Measurements from ENCODE around the gene TBC1D14. TPM values are rescaled to one million over a fixed set of nuclear protein-coding genes. Genes with fewer than 3 reads are reported as not detected.

TBC1D14 gene
- total and polyA plus RNA-seq, 2 donors from 2014 or later = 44.9 to 77.7 TPM

DNA sequence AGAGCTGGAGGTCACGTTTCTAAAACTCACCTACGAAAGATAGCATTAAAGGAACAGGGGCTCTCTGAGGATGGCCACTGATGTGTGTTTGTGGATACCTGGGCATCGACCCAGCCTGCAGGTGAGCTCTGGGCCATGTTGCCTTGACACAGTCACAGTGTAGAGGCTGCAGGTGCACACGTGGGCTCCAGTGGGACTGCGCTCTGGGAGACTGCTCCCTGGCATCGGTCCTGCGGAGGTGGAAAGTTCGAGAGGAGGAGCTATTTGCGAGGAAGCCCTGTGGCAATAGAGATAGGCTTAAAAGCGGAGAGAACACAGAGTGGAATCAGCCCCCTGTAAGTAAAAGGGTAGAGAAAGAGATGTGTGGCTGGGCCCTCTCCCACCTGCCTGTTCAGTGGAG lies 121.2 kb downstream of the TBC1D14 start:
- intact Hi-C loops (cut with DNase I) = no loop called here
- Histone ChIP-seq H3K9ac (ENCODE audit: low read length in 3 of 3) (no peak overlapping the region), H3K27ac (ENCODE audit: low read depth in 2 of 2, low read length in 2 of 2) (peak overlapping the region; percentile 26 to 63), H3K27me3 (ENCODE audit: control insufficient read depth, insufficient read depth, low read length) (no peaks in the 10 kb centered on the region), H3K36me3 (ENCODE audit: control insufficient read depth in 2 of 3, insufficient read depth in 3 of 3, low read length in 3 of 3) (peaks cover 11 to 32% (median 18%) of the 10 kb centered on the region in 3 donors), H3K9me3 (ENCODE audit: control insufficient read depth in 2 of 3, insufficient read depth in 1 of 3, low read length in 3 of 3) (no peaks in the 10 kb centered on the region), H3K4me1 (ENCODE audit: control insufficient read depth in 2 of 3, insufficient read depth in 2 of 3, low read depth in 1 of 3, low read length in 3 of 3) (peaks cover 0 to 13% (median 8%) of the 10 kb centered on the region in 3 donors), H3K4me3 (ENCODE audit: low read length in 3 of 3) (no peak overlapping the region)
- TF ChIP-seq, protein P1, sequence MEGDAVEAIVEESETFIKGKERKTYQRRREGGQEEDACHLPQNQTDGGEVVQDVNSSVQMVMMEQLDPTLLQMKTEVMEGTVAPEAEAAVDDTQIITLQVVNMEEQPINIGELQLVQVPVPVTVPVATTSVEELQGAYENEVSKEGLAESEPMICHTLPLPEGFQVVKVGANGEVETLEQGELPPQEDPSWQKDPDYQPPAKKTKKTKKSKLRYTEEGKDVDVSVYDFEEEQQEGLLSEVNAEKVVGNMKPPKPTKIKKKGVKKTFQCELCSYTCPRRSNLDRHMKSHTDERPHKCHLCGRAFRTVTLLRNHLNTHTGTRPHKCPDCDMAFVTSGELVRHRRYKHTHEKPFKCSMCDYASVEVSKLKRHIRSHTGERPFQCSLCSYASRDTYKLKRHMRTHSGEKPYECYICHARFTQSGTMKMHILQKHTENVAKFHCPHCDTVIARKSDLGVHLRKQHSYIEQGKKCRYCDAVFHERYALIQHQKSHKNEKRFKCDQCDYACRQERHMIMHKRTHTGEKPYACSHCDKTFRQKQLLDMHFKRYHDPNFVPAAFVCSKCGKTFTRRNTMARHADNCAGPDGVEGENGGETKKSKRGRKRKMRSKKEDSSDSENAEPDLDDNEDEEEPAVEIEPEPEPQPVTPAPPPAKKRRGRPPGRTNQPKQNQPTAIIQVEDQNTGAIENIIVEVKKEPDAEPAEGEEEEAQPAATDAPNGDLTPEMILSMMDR (IDR thresholded peaks at IDR 0.05; ENCODE audit: borderline replicate concordance, extremely low read depth, insufficient read depth) = no peak
- DNase-seq = peak in 1 of 5 donors; percentile 38
- no peak for FAIRE-seq

DNA sequence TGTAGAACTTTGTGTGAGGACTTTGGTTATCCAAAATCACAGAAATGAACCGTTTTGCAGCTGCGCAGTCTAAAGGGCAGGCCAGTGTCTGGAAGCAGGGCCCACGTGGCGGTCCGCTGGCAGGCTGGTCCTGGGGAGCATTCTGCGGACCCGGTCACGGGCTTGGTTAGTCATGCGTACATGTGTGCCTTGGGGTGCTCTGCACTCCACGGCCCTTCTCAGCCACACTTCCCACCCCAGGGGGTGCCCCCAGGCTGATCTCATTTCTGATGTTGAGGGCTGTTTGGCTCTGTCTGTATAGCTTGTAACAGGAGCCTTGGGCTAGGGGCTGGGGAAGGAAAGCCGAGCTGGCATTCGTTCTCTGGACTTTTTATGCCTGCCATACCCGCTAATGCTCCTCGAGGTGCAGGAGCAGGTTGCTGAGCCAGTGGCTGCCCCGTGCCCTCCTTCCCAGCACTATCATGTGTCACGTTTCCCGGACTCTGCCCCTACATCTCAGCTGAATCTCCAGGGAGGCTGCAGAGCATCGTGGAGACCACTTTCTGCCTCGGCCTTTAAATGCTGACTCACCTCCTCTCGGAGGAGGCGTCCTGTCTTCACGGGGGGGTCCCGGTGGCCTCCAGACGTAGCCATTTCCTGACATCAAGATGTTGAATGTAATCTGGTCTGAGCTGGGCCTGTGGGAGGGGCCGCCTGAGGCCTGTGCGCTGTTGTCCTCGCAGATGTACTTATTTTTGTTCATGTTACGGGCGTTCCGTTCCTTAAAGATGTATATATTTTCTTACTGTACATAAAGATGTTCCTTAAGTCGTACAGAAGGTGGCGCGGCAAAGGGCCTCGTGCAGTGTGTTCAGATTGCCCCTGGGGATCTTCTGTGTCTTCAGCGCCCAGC lies 122.2 kb downstream of the TBC1D14 start:
- Histone ChIP-seq H3K36me3 (ENCODE audit: control insufficient read depth in 2 of 3, insufficient read depth in 3 of 3, low read length in 3 of 3) (peaks cover 11 to 29% (median 18%) of the 10 kb centered on the region in 3 donors), H3K4me1 (ENCODE audit: control insufficient read depth in 2 of 3, insufficient read depth in 2 of 3, low read depth in 1 of 3, low read length in 3 of 3) (peaks cover 0 to 13% (median 8%) of the 10 kb centered on the region in 3 donors), H3K27me3 (ENCODE audit: control insufficient read depth, insufficient read depth, low read length) (no peaks in the 10 kb centered on the region), H3K9me3 (ENCODE audit: control insufficient read depth in 2 of 3, insufficient read depth in 1 of 3, low read length in 3 of 3) (no peaks in the 10 kb centered on the region), H3K27ac (ENCODE audit: low read depth in 2 of 2, low read length in 2 of 2) (peak overlapping the region; percentile 41 to 63), H3K4me3 (ENCODE audit: low read length in 3 of 3) (no peak overlapping the region), H3K9ac (ENCODE audit: low read length in 3 of 3) (no peak overlapping the region)
- TF ChIP-seq, protein P1 (IDR thresholded peaks at IDR 0.05; ENCODE audit: borderline replicate concordance, extremely low read depth, insufficient read depth) = no peak
- FAIRE-seq (no peak), DNase-seq (peak; percentile 63 to 79 (median 69))
- intact Hi-C loops (cut with DNase I) = no loop called here

DNA sequence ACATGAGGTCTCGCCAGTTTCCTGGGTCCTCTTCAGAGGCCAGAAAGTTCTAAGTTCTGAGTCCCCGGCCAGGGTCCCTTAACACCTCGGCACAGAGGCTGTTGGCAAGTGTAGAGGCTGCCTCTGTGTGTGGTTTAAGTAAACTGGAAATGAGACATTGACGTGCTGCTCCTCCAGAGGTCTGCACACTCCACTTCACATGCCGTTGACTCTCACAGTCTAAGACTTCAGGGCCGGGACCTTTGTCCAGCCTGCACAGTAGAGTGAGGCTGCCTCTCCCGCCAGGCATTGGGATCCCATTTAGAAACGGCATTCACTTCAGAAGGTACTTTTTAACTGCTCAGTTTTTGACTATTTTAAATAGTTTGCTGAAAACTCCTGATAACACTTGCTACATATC lies 123.0 kb downstream of the TBC1D14 start:
- Histone ChIP-seq H3K36me3 (ENCODE audit: control insufficient read depth in 2 of 3, insufficient read depth in 3 of 3, low read length in 3 of 3) (peaks cover 9 to 23% (median 18%) of the 10 kb centered on the region in 3 donors), H3K27ac (ENCODE audit: low read depth in 2 of 2, low read length in 2 of 2) (peak overlapping the region; percentile 41 to 47), H3K4me3 (ENCODE audit: low read length in 3 of 3) (no peak overlapping the region), H3K9me3 (ENCODE audit: control insufficient read depth in 2 of 3, insufficient read depth in 1 of 3, low read length in 3 of 3) (no peaks in the 10 kb centered on the region), H3K4me1 (ENCODE audit: control insufficient read depth in 2 of 3, insufficient read depth in 2 of 3, low read depth in 1 of 3, low read length in 3 of 3) (peaks cover 0 to 13% (median 8%) of the 10 kb centered on the region in 3 donors), H3K27me3 (ENCODE audit: control insufficient read depth, insufficient read depth, low read length) (no peaks in the 10 kb centered on the region), H3K9ac (ENCODE audit: low read length in 3 of 3) (no peak overlapping the region)
- intact Hi-C loops (cut with DNase I) = no loop called here
- no peak for FAIRE-seq
- peak in 3 of 5 donors; percentile 35 to 58 (median 51) for DNase-seq
- TF ChIP-seq, protein P1 (IDR thresholded peaks at IDR 0.05; ENCODE audit: borderline replicate concordance, extremely low read depth, insufficient read depth) = no peak

All from kidney (tissue), 14 donors.